Measurements from ENCODE around the gene STRADA. TPM values are rescaled to one million over a fixed set of nuclear protein-coding genes. Genes with fewer than 3 reads are reported as not detected.

The STRADA gene
- total RNA-seq, 2 experiments from 2014 or later, result 46.0 to 49.9 TPM

DNA sequence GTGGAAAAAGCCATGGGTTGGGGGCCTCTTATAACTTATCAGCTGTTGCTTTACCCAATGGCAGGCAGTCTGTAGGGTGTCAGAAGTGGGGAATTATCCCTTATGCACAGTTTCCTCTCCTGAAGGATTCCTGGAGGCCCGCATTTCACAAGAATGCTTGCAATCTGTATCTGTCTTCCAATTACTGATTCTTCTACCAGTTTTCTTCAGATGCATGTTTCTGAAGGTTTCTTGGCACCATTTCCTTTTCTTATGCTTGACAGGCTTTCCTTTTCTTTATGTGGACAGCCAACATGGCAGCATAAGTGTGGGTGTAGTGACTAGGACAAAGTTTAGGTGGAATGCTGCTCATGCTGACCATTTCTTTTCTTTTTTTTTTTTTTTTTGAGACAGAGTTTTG, 83.2 kb downstream of the STRADA start:
- no peak overlapping the region for H3K4me3 Mint-ChIP-seq
- POLR2A ChIA-PET, result no interaction called here
- H3K27me3 Mint-ChIP-seq (ENCODE audit: low read depth), result no peaks in the 10 kb centered on the region
- no peaks in the 10 kb centered on the region for H3K4me1 Mint-ChIP-seq (ENCODE audit: low read depth)
- H3K36me3 Mint-ChIP-seq (ENCODE audit: low read depth), result peaks cover 24% of the 10 kb centered on the region
- CTCF ChIA-PET, result no interaction called here
- ATAC-seq (no peak), DNase-seq (no peak)
- H3K27ac Mint-ChIP-seq, result no peak overlapping the region
- no peaks in the 10 kb centered on the region for H3K9me3 Mint-ChIP-seq (ENCODE audit: insufficient read depth)

DNA sequence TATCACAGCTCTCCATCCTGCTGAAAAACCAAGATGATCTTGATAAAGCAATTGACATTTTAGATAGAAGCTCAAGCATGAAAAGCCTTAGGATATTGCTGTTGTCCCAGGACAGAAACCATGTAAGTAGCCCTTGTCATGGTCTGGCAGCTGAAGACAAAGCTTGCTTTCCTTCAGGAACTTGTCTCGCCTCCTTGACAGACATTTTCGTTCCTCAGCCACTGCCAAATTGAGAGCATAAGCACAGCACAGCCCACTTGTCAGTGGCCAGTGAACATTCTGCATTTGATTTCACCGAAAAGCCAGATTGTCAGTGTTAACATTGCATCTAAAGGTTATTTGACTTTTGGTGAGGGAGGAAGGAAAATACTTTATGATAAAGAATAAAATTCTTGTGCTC, 83.8 kb downstream of the STRADA start:
- H3K36me3 Mint-ChIP-seq (ENCODE audit: low read depth), result peaks cover 27% of the 10 kb centered on the region
- H3K27me3 Mint-ChIP-seq (ENCODE audit: low read depth), result no peaks in the 10 kb centered on the region

DNA sequence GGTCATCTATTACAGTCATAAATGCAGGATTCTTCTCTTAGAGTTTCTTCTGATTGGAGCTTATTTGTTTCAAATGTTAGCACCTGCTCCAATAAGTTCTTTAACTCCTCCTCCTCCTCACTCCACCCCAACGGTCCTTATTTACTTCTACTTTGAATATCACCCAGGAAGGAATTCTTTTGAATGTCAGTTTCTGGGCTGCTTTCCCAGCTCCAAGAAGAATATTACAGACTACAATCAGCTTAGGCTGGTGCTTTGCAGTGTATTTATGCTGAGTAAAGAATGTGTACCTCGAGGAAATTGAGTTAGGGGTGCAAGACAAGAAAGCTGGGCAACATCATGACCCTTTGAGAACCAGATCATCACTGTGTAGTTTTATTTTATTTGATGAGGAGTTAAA, 88.5 kb downstream of the STRADA start:
- no peak for DNase-seq
- CTCF ChIA-PET, result no interaction called here
- Mint-ChIP-seq H3K9me3 (ENCODE audit: insufficient read depth) (no peaks in the 10 kb centered on the region), H3K4me1 (ENCODE audit: low read depth) (peaks cover 16% of the 10 kb centered on the region), H3K4me3 (no peak overlapping the region), H3K36me3 (ENCODE audit: low read depth) (peaks cover 28% of the 10 kb centered on the region), H3K27ac (no peak overlapping the region), H3K27me3 (ENCODE audit: low read depth) (no peaks in the 10 kb centered on the region)
- no peak for ATAC-seq
- POLR2A ChIA-PET, result no interaction called here

More for the DNA sequence above, 83.8 kb downstream of the STRADA start:
- Mint-ChIP-seq H3K27ac (no peak overlapping the region), H3K4me1 (ENCODE audit: low read depth) (no peaks in the 10 kb centered on the region), H3K9me3 (ENCODE audit: insufficient read depth) (no peaks in the 10 kb centered on the region), H3K4me3 (no peak overlapping the region)
- CTCF ChIA-PET, result no interaction called here
- DNase-seq (no peak), ATAC-seq (no peak)
- POLR2A ChIA-PET, result no interaction called here

Other genes starting within 250 kb of the STRADA start
- not detected for gene KCNH6, start 218.4 kb downstream of the STRADA start, total RNA-seq
- 100 to 1,000 TPM; 127 TPM for gene DCAF7, start 191.3 kb downstream of the STRADA start, total RNA-seq
- 10 to 100 TPM; 22.9 to 24.5 TPM for gene TACO1, start 140.9 kb downstream of the STRADA start, total RNA-seq
- 10 to 100 TPM; 31.4 to 32.8 TPM for gene MAP3K3, start 119.4 kb downstream of the STRADA start, total RNA-seq
- 100 to 1,000 TPM; 308 to 309 TPM for gene LIMD2, start 41.7 kb downstream of the STRADA start, total RNA-seq
- 10 to 100 TPM; 59.4 to 61.1 TPM for gene CCDC47, start 31.8 kb upstream of the STRADA start, total RNA-seq
- gene DDX42, start 32.4 kb upstream of the STRADA start, total RNA-seq, result 100 to 1,000 TPM; 106 to 116 TPM
- 100 to 1,000 TPM; 176 to 179 TPM for gene PSMC5, start 85.6 kb upstream of the STRADA start, total RNA-seq
- gene FTSJ3, start 85.9 kb upstream of the STRADA start, total RNA-seq, result 10 to 100 TPM; 58.7 to 62.2 TPM
- gene SMARCD2, start 100.9 kb upstream of the STRADA start, total RNA-seq, result 100 to 1,000 TPM; 130 to 136 TPM
- gene CSH2, start 131.9 kb upstream of the STRADA start, total RNA-seq, result not detected
- gene GH2, start 140.1 kb upstream of the STRADA start, total RNA-seq, result not detected
- gene CSH1, start 154.8 kb upstream of the STRADA start, total RNA-seq, result not detected
- not detected for gene CSHL1, start 169.5 kb upstream of the STRADA start, total RNA-seq
- not detected for gene GH1, start 177.0 kb upstream of the STRADA start, total RNA-seq
- gene CD79B, start 190.5 kb upstream of the STRADA start, total RNA-seq, result 10 to 100 TPM; 21.7 to 22.5 TPM
- gene SCN4A, start 231.1 kb upstream of the STRADA start, total RNA-seq, result not detected

Data from activated CD8-positive, alpha-beta T cell treated with anti-CD3 and anti-CD28 coated beads, Interleukin-2, amount 10 ng/mL, durations not matched to agents 7 days and 5 days (primary cell).